MCF 10A (cell line): ENCODE measurements around the gene DIDO1. TPM values are rescaled to one million over a fixed set of nuclear protein-coding genes. Genes with fewer than 3 reads are reported as not detected.

Experiments
- BruUV-seq: library from RNA; stranded (reverse); fragments of 400-500 nt; replicated peaks from 2 replicates; lab custom pipeline; 2021; lab: Mats Ljungman, UMichigan
- CTCF ChIA-PET: fragments of 300-600 bp; sonication (Branson Sonifier 250); formaldehyde crosslinking; extraction: SDS; loops from one replicate; lab custom pipeline; 2021; ENCODE audit warnings: antibody characterized with exemption, inconsistent platforms; lab: Yijun Ruan, JAX
- POLR2A ChIA-PET: fragments of 300-600, 350-650 bp; sonication (Branson Sonifier 250); formaldehyde crosslinking; extraction: SDS; loops from one replicate; lab custom pipeline; 2020; ENCODE audit warnings: antibody characterized with exemption, inconsistent platforms; lab: Yijun Ruan, JAX
- DNase-seq: peaks from one replicate; pipeline ENCODE4 v3.0.0-alpha.2; 2018; ENCODE audit not compliant: unreplicated experiment
- H3K27ac Mint-ChIP-seq: one replicate; pipeline ENCODE4 v1.8.0; 2022; ENCODE audit warnings: mild to moderate bottlenecking, low read depth, mixed read lengths; ENCODE audit not compliant: unreplicated experiment
- H3K27me3 Mint-ChIP-seq: one replicate; pipeline ENCODE4 v1.8.0; 2022; ENCODE audit warnings: mixed read lengths; ENCODE audit not compliant: insufficient read depth, unreplicated experiment
- H3K36me3 Mint-ChIP-seq: one replicate; pipeline ENCODE4 v1.8.0; 2022; ENCODE audit warnings: mild to moderate bottlenecking, moderate library complexity, mixed read lengths; ENCODE audit not compliant: insufficient read depth, unreplicated experiment
- H3K4me1 Mint-ChIP-seq: one replicate; pipeline ENCODE4 v1.8.0; 2022; ENCODE audit warnings: mixed read lengths; ENCODE audit not compliant: insufficient read depth, unreplicated experiment
- H3K4me3 Mint-ChIP-seq: one replicate; pipeline ENCODE4 v1.8.0; 2022; ENCODE audit warnings: mild to moderate bottlenecking, moderate library complexity, mixed read lengths; ENCODE audit not compliant: unreplicated experiment
- H3K9me3 Mint-ChIP-seq: one replicate; pipeline ENCODE4 v1.8.0; 2022; ENCODE audit warnings: mixed read lengths; ENCODE audit not compliant: unreplicated experiment
- intact Hi-C: fragments of 100-400 bp; cut with micrococcal nuclease; formaldehyde crosslinking; loops from 2 replicates; pipeline ENCODE4 v1.14.1; 2022
- total RNA-seq: library from RNA; stranded (reverse); gene quantifications from 2 replicates; pipeline ENCODE4 v1.2.3, GENCODE V29; 2022
- TF ChIP-seq, protein P1 (sequence below): fragments of 200-600 bp; IDR thresholded peaks from one replicate; pipeline ENCODE4 v1.8.0; 2022; ENCODE audit warnings: antibody characterized with exemption, mild to moderate bottlenecking; ENCODE audit not compliant: unreplicated experiment

DIDO1 gene
- total RNA-seq, 1 experiment from 2014 or later, result 36.8 TPM

DNA sequence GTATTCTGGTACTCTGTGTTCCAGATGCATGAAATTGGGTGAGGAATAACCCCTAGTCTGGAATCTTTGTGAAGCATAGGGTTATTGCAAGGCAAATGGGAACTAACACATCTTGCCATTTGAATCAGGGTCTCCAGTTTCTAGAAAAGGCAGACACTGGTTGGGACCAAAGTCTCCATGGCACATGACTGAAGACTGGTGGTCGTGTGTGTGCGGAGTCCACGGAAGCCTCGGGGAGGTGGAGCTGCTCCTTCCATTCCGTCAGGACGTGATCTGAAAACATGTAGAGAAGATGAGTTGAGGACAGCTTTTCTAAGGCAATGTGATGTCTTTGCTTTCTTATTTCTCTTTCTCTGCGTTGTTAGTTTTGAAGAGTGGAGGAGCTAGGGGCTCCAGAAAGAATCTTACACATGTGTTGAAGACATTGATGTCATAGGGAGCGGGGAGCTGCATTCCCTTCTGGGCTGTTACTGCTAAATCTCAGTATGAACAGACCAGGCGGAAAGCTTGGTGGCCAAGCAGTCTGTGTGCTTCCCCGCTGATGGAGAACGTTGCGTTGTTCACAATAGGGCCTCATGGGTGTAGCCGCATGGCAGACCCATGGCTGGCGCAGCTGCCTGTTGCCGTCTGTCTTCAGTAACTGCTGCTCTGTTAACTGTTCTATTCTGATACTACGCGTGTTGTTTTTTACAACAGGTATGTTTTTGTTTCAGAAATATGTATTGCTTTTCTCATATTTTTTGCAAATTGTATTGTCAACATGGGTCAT is 21.4 kb upstream of the DIDO1 start:
- no TSS peak for BruUV-seq
- Mint-ChIP-seq H3K4me1 (no peaks in the 10 kb centered on the region), H3K9me3 (no peaks in the 10 kb centered on the region), H3K27me3 (no peaks in the 10 kb centered on the region), H3K4me3 (no peak overlapping the region), H3K36me3 (peaks cover 64% of the 10 kb centered on the region), H3K27ac (no peak overlapping the region)
- intact Hi-C loops, result no loop called here
- DNase-seq, result no peak
- ChIA-PET POLR2A (interaction anchor here (2.8 kb wide), 1 partner anchor 9 kb away, joined by 12 read pairs; the partner anchor contains the start of gene GID8), CTCF (interaction anchor here (0.5 kb wide), 1 partner anchor 361 kb away, joined by 5 read pairs; no protein-coding TSS in a partner anchor)
- TF ChIP-seq, protein P1, sequence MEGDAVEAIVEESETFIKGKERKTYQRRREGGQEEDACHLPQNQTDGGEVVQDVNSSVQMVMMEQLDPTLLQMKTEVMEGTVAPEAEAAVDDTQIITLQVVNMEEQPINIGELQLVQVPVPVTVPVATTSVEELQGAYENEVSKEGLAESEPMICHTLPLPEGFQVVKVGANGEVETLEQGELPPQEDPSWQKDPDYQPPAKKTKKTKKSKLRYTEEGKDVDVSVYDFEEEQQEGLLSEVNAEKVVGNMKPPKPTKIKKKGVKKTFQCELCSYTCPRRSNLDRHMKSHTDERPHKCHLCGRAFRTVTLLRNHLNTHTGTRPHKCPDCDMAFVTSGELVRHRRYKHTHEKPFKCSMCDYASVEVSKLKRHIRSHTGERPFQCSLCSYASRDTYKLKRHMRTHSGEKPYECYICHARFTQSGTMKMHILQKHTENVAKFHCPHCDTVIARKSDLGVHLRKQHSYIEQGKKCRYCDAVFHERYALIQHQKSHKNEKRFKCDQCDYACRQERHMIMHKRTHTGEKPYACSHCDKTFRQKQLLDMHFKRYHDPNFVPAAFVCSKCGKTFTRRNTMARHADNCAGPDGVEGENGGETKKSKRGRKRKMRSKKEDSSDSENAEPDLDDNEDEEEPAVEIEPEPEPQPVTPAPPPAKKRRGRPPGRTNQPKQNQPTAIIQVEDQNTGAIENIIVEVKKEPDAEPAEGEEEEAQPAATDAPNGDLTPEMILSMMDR, result no peak

DNA sequence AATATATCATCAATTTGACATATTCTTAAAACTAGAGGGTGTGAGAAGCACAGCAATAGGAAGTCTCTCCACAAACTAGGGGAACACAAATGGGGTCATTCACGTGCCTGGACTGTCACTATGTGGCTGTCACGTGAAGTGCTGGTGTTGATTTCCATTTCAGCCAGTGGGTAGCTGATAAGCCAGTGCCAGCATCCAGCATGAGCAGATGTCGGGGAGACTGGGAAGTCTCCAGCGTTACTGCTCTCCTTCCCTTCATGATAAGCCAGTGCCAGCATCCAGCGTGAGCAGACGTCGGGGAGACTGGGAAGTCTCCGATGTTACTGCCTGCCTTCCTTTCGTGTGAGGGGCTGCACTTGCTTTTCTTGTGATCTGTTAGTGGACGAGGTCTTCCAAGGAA is 20.6 kb upstream of the DIDO1 start:
- Mint-ChIP-seq H3K36me3 (peaks cover 64% of the 10 kb centered on the region), H3K4me1 (no peaks in the 10 kb centered on the region), H3K27me3 (no peaks in the 10 kb centered on the region), H3K9me3 (no peaks in the 10 kb centered on the region), H3K4me3 (no peak overlapping the region), H3K27ac (no peak overlapping the region)
- POLR2A ChIA-PET, result no interaction called here
- TF ChIP-seq, protein P1, result no peak
- CTCF ChIA-PET, result interaction anchor here (0.6 kb wide), 1 partner anchor 508 kb away, joined by 3 read pairs; no protein-coding TSS in a partner anchor
- no TSS peak for BruUV-seq
- DNase-seq, result no peak
- intact Hi-C loops, result no loop called here

DNA sequence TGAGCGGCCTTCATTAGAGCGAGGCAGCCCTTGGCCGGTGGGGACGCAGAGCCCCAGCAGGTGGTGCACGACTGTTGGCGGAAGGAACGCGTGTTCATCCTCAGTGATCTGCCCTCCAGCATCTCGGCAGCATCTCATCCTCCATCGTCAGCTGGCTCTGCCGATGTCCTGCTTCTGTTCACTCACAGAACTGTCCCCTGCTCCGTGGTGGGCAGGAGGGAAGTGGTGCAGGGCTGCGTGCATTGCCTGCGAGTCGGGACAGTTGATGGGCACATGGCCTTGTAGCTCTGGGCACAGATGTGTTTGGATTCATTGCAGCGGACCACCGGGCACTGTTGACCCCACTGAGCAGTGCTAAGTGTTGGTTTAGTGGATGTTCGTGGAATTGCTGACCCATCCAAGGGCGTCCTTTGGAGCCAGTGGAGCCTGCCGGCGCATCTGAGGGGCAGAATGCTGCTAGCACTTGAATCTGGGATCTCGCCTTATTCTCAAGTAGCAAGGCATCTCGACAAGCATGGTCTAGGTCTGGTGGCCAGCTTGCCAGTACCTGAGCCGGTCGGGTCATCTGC is 19.6 kb upstream of the DIDO1 start:
- Mint-ChIP-seq H3K27ac (no peak overlapping the region), H3K4me3 (no peak overlapping the region), H3K27me3 (no peaks in the 10 kb centered on the region), H3K9me3 (no peaks in the 10 kb centered on the region), H3K36me3 (peaks cover 72% of the 10 kb centered on the region), H3K4me1 (no peaks in the 10 kb centered on the region)
- no TSS peak for BruUV-seq
- intact Hi-C loops, result no loop called here
- TF ChIP-seq, protein P1, result no peak
- no peak for DNase-seq
- ChIA-PET POLR2A (interaction anchor here (1.4 kb wide), 1 partner anchor 9 kb away, joined by 6 read pairs; the partner anchor contains the start of gene GID8), CTCF (interaction anchor here (0.8 kb wide), 1 partner anchor 38 kb away, joined by 3 read pairs; no protein-coding TSS in a partner anchor)

DNA sequence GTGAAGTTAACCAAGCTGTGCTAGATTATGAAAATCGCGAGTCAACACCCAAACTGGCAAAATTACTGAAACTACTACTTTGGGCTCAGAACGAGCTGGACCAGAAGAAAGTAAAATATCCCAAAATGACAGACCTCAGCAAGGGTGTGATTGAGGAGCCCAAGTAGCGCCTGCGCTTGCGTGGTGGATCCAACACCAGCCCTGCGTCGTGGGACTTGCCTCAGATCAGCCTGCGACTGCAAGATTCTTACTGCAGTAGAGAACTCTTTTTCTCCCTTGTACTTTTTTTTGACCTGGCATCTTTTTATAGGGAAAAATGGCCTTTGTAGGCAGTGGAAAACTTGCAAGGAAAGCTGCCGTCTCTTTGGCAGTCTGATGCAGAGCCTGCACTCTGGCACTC is 18.4 kb upstream of the DIDO1 start:
- Mint-ChIP-seq H3K27me3 (no peaks in the 10 kb centered on the region), H3K27ac (no peak overlapping the region), H3K36me3 (peaks cover 66% of the 10 kb centered on the region), H3K9me3 (no peaks in the 10 kb centered on the region), H3K4me3 (no peak overlapping the region), H3K4me1 (peaks cover 1% of the 10 kb centered on the region)
- no TSS peak for BruUV-seq
- ChIA-PET POLR2A (interaction anchor here (0.7 kb wide), 1 partner anchor 553 kb away, joined by 3 read pairs; no protein-coding TSS in a partner anchor), CTCF (interaction anchor here (0.6 to 0.9 kb wide), 2 partner anchors 19 to 22 kb away, joined by 3 to 5 read pairs; no protein-coding TSS in a partner anchor)
- intact Hi-C loops, result no loop called here
- DNase-seq, result no peak
- TF ChIP-seq, protein P1, result no peak
